ENCODE measurements around the gene CPPED1.

- no peak for TF ChIP-seq CTCF (IDR thresholded peaks at IDR 0.05; ENCODE audit: low read depth, low read length, missing input control)
- TF ChIP-seq MAX (IDR thresholded peaks at IDR 0.05) = no peak
- TF ChIP-seq REST (IDR thresholded peaks at IDR 0.05) = no peak
- TF ChIP-seq TAF1 (conservative IDR thresholded peaks at IDR 0.05) = no peak
- no peak for TF ChIP-seq SP1 (IDR thresholded peaks at IDR 0.05)
- no peak for TF ChIP-seq YY1 (IDR thresholded peaks at IDR 0.05)
- TF ChIP-seq GABPA (IDR thresholded peaks at IDR 0.05 in 1 of 2, conservative IDR thresholded peaks at IDR 0.05 in 1 of 2) = no peak
- no peak for TF ChIP-seq RAD21 (IDR thresholded peaks at IDR 0.05)
- TF ChIP-seq EGR1 (IDR thresholded peaks at IDR 0.05; ENCODE audit: low read depth in 2 of 2) = no peak
These were observed 97.1 kb downstream of the CPPED1 start for GRCh38 chr16:12706628-12707027.
